T-cell (primary cell): ENCODE results near the gene TXNRD2. TPM values are rescaled to one million over a fixed set of nuclear protein-coding genes. Genes with fewer than 3 reads are reported as not detected.

ENCODE experiments used
- ATAC-seq, 4 experiments: fragments of 200-7000 bp in 3 of 4; fragments of 150-1000 bp in 1 of 4; cut with Tn5 transposase; replicated peaks in 1 of 4; 1 replicate in 3 of 4; 2 replicates in 1 of 4; pipeline ENCODE4 v1.10.0; 2021; ENCODE audit warnings: moderate library complexity in 3 of 4, mild to moderate bottlenecking in 2 of 4, moderate number of reproducible peaks in 1 of 4
- CTCF ChIA-PET, 2 donors: fragments of 300-600 bp; sonication (Branson Sonifier 250); formaldehyde crosslinking; loops; one replicate each; lab custom pipeline; 2022; ENCODE audit warnings: antibody characterized with exemption in 2 of 2; lab: Charles Lee
- POLR2A ChIA-PET, 2 donors: fragments of 300-600 bp; sonication (Branson Sonifier 250); formaldehyde crosslinking; loops; one replicate each; lab custom pipeline; 2022; ENCODE audit warnings: antibody characterized with exemption in 2 of 2; lab: Charles Lee
- DNase-seq, 35 experiments: peaks; one replicate each; pipeline versions ENCODE4 v3.0.0 to v3.0.0-alpha.2; 2013 to 2023
- H3K27ac ChIP-seq: one replicate; pipeline ENCODE4 v1.5.1; 2013; ENCODE audit warnings: low read length
- H3K27me3 ChIP-seq, 2 experiments: replicated peaks in 1 of 2; 1 replicate in 1 of 2; 2 replicates in 1 of 2; pipeline versions ENCODE4 v1.6.1 to v1.7.0; 2013; ENCODE audit warnings: low read length in 1 of 2, mixed read lengths in 1 of 2; ENCODE audit not compliant: control insufficient read depth in 2 of 2, insufficient read depth in 2 of 2; ENCODE audit errors: extremely low read depth in 1 of 2
- H3K36me3 ChIP-seq, 2 donors: 1 replicate in 1 of 2; 2 replicates in 1 of 2; pipeline versions ENCODE4 v1.6.1 to v1.7.0; 2013; ENCODE audit warnings: low read length in 1 of 2; ENCODE audit not compliant: control insufficient read depth in 2 of 2, insufficient read depth in 1 of 2; ENCODE audit errors: extremely low read depth in 1 of 2
- H3K4me1 ChIP-seq, 2 experiments: 1 replicate in 1 of 2; 2 replicates in 1 of 2; pipeline versions ENCODE4 v1.6.1 to v1.7.0; 2013; ENCODE audit warnings: low read length in 2 of 2, mixed read lengths in 1 of 2; ENCODE audit not compliant: insufficient read depth in 2 of 2, control insufficient read depth in 1 of 2; ENCODE audit errors: extremely low read depth in 1 of 2
- H3K4me3 ChIP-seq, 2 donors: 1 replicate in 1 of 2; 2 replicates in 1 of 2; pipeline versions ENCODE4 v1.5.1 to v1.7.0; 2013; ENCODE audit warnings: mild to moderate bottlenecking in 2 of 2, low read length in 1 of 2, moderate library complexity in 1 of 2; ENCODE audit not compliant: control insufficient read depth in 1 of 2; ENCODE audit errors: extremely low read depth in 1 of 2
- H3K9me3 ChIP-seq: 2 replicates; pipeline ENCODE4 v1.7.0; 2013
- H3K27ac Mint-ChIP-seq, 2 donors: one replicate each; pipeline ENCODE4 v1.8.0; 2020 to 2021; ENCODE audit warnings: mild to moderate bottlenecking in 2 of 2, mixed read lengths in 2 of 2
- H3K27me3 Mint-ChIP-seq, 2 donors: one replicate each; pipeline ENCODE4 v1.8.0; 2021 to 2022; ENCODE audit warnings: mixed read lengths in 2 of 2
- H3K36me3 Mint-ChIP-seq: one replicate; pipeline ENCODE4 v1.8.0; 2021; ENCODE audit warnings: mixed read lengths
- H3K4me1 Mint-ChIP-seq, 3 donors: one replicate each; pipeline ENCODE4 v1.8.0; 2020 to 2022; ENCODE audit warnings: mixed read lengths in 3 of 3, mild to moderate bottlenecking in 1 of 3
- H3K4me3 Mint-ChIP-seq, 3 donors: one replicate each; pipeline ENCODE4 v1.8.0; 2020 to 2022; ENCODE audit warnings: mild to moderate bottlenecking in 3 of 3, mixed read lengths in 3 of 3, moderate library complexity in 3 of 3
- H3K9me3 Mint-ChIP-seq, 3 donors: one replicate each; pipeline ENCODE4 v1.8.0; 2020 to 2022; ENCODE audit warnings: mixed read lengths in 3 of 3
- WGBS: methylation state at CpG from one replicate; pipeline ENCODE4 v1.1.5; 2013; ENCODE audit warnings: missing lambda C conversion rate; ENCODE audit not compliant: insufficient coverage; 5-methylcytosine and 5-hydroxymethylcytosine counted together
- total RNA-seq, 35 experiments: library from RNA in 6 of 35; stranded (reverse) in 6 of 35; fragments of 120-200 nt in 1 of 35; gene quantifications; one replicate each; pipeline versions ENCODE4 v1.2.1 to v1.2.4 and lab custom pipeline; 2013 to 2026

The TXNRD2 gene
- total RNA-seq, 5 donors from 2014 or later (not counting 1 experiment from before 2014, with no cell fraction given): 26.5 to 47.4 (median 28.7) TPM

DNA sequence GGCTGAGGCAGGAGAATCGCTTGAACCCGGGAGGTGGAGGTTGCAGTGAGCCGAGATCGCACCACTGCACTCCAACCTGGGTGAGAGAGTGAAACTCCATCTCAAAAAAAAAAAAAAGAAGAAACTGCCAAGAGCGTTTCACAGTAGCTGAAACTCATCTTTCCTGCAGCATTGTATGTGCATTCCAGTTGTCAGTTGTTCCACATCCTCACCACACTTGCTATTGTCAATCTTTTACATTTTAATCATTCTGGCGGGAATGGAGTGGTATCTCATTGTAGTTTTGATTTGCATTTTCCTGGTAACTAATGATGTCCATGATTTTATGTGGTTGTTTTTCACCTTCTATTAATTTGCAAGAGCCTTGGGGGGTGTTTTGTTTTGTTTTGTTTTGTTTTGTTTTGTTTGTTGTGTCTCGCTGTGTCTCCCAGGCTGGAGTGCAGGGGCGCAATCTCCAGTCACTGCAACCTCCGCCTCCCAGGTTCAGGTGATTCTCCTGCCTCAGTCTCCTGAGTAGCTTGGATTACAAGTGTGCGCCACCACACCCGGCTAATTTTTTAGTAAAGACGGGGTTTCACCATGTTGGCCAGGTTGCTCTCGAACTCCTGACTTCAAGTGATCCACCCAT lies 78.9 kb downstream of the TXNRD2 start:
- H3K9me3 ChIP-seq: no peaks in the 10 kb centered on the region
- H3K4me1 ChIP-seq: no peaks in the 10 kb centered on the region
- ATAC-seq: no peak
- Mint-ChIP-seq H3K4me3 (no peak overlapping the region), H3K9me3 (no peaks in the 10 kb centered on the region), H3K4me1 (peaks cover 12 to 19% (median 13%) of the 10 kb centered on the region in 3 donors), H3K27ac (no peak overlapping the region), H3K27me3 (no peaks in the 10 kb centered on the region), H3K36me3 (no peaks in the 10 kb centered on the region)
- no peak overlapping the region for H3K4me3 ChIP-seq
- no peaks in the 10 kb centered on the region for H3K36me3 ChIP-seq
- no peak for DNase-seq
- no peak overlapping the region for H3K27ac ChIP-seq
- ChIA-PET POLR2A (no interaction called here), CTCF (no interaction called here)
- WGBS: 96% methylated on average over 3 of the region's 13 CpGs
- H3K27me3 ChIP-seq: no peaks in the 10 kb centered on the region

DNA sequence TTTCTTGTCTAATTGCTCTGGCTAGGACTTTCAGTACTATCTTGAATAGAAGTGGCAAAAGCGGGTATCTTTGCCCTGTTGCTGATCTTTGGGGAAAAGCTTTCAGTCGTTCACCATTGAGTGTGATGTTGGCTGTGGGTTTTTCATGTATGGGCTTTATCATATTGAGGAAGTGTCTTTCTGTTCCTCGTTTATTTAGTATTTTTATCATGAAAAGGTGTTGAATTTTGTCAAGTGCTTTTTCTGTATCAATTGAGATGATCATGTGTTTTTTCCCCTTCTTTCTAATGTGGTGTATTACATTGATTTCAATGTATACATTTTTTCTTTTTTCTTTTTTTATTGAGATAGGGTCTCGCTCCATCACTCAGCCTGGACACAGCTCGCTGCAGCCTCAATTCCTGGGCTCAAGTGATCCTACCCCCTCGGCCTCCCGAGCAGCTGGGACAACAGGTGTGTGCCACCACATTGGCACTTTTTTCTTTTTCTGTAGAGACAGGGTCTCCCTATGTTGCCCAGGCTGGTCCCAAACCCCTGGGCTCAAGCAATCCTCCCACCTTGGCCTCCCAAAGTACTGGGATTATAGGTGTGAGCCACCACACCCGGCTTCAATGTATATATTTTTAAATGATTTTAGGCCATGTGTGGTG lies 81.6 kb downstream of the TXNRD2 start:
- ChIA-PET POLR2A (no interaction called here), CTCF (interaction anchor here in 1 of 2 donors (0.7 kb wide), 1 partner anchor 54 kb away, joined by 4 read pairs; no protein-coding TSS in a partner anchor)
- Mint-ChIP-seq H3K27me3 (no peaks in the 10 kb centered on the region), H3K4me3 (no peak overlapping the region), H3K4me1 (peaks cover 25 to 33% (median 29%) of the 10 kb centered on the region in 3 donors), H3K36me3 (no peaks in the 10 kb centered on the region), H3K9me3 (no peaks in the 10 kb centered on the region), H3K27ac (peak overlapping the region; percentile 69 to 71)
- Histone ChIP-seq H3K27me3 (no peaks in the 10 kb centered on the region), H3K4me3 (no peak overlapping the region), H3K4me1 (peaks cover 4 to 18% of the 10 kb centered on the region in 2 experiments), H3K9me3 (no peaks in the 10 kb centered on the region), H3K27ac (no peak overlapping the region), H3K36me3 (no peaks in the 10 kb centered on the region)
- ATAC-seq (no peak), DNase-seq (no peak)
- 100% methylated on average over 3 of the region's 8 CpGs for WGBS

DNA sequence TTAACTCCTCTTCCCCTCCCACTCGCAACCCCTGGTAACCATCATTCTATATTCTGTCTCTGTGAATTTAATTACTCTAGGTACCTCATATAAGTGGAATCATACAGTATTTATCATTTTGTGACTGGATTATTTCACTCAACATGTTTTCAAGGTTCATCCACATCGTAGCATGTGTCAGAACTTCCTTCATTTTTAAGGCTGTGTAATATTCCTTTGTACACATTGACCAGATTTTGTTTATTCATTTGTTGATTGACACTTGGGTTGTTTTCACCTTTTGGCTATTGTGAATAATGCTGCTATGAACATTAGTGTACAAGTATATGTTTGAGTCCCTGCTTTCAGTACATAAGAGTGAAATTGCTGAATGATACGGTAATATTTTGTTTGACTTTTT lies 84.2 kb downstream of the TXNRD2 start:
- ATAC-seq (no peak), DNase-seq (no peak)
- Histone ChIP-seq H3K27ac (no peak overlapping the region), H3K27me3 (no peaks in the 10 kb centered on the region), H3K9me3 (no peaks in the 10 kb centered on the region), H3K4me1 (peaks cover 4 to 39% of the 10 kb centered on the region in 2 experiments), H3K4me3 (no peak overlapping the region), H3K36me3 (peaks cover 0 to 2% of the 10 kb centered on the region in 2 donors)
- no peak overlapping the region for H3K4me3 Mint-ChIP-seq
- no CpG with 5 or more reads among the region's 3 CpGs for WGBS
- ChIA-PET CTCF (no interaction called here), POLR2A (no interaction called here)
- peak overlapping the region; percentile 61 to 93 for H3K27ac Mint-ChIP-seq
- peaks cover 42 to 51% (median 44%) of the 10 kb centered on the region in 3 donors for H3K4me1 Mint-ChIP-seq
- H3K9me3 Mint-ChIP-seq: no peaks in the 10 kb centered on the region
- no peaks in the 10 kb centered on the region for H3K27me3 Mint-ChIP-seq
- no peaks in the 10 kb centered on the region for H3K36me3 Mint-ChIP-seq

DNA sequence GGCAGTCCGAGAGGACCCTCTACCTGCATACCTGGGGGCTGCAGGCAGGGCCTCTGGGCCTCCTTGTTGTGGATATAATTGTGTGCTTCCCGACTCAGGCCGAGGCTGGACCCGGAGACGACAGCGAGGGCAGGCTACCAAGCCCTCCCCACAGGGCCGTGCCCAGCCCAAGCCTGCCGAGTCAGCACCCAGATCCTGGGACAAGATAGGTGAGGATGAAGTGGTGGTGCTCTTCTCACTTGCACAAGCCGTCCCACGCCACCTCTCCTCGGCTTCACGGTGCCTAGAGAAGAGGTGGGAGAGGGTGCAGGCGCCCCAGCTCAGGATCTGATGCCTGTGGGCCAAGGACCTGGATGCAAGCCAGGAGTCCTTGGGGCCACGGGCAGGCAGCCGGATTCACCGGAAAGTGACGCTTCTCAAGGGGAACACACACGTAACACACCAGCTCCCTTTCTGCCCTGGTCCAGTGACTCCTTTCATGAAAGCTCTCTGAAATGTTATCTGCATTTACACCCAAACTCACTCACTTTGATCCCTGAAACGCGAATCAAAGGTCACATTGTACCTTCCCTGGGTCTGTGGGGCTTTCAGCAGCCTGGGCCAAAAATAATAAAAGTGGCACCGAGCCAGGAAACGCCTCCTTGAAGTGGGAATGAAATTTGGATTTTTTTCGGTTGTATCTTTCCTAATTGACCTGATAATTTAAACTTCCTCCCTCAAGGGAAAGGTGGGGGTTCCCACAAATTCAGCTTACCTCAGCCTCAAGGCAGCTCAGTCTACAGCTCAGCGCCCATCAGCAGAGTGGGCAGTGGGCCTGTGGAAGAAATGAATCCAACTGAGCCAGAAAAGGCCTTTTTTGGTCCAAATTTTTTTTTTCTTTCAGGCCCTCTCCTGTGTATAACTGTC lies 85.9 kb downstream of the TXNRD2 start:
- peak overlapping the region; percentile 93 to 99 for H3K4me3 ChIP-seq
- DNase-seq (peak in 16 of 35 experiments; percentile 13 to 69 (median 23)), ATAC-seq (peak; percentile 18 to 30 (median 24))
- no peaks in the 10 kb centered on the region for H3K9me3 Mint-ChIP-seq
- H3K27me3 ChIP-seq: no peaks in the 10 kb centered on the region
- no peaks in the 10 kb centered on the region for H3K27me3 Mint-ChIP-seq
- H3K27ac ChIP-seq: peak overlapping the region; percentile 77
- H3K9me3 ChIP-seq: no peaks in the 10 kb centered on the region
- peak overlapping the region; percentile 93 for H3K27ac Mint-ChIP-seq
- POLR2A ChIA-PET: no interaction called here
- WGBS: 3% methylated on average over 14 of the region's 24 CpGs
- CTCF ChIA-PET: interaction anchor here in 1 of 2 donors (1.3 to 1.5 kb wide), 2 partner anchors 11 to 36 kb away, joined by 3 to 9 read pairs; no protein-coding TSS in a partner anchor
- peaks cover 46 to 61% (median 52%) of the 10 kb centered on the region in 3 donors for H3K4me1 Mint-ChIP-seq
- H3K4me3 Mint-ChIP-seq: peak overlapping the region; percentile 90 to 98 (median 91)
- peaks cover 5% of the 10 kb centered on the region for H3K36me3 Mint-ChIP-seq
- H3K4me1 ChIP-seq: peaks cover 4 to 55% of the 10 kb centered on the region in 2 experiments
- H3K36me3 ChIP-seq: peaks cover 6 to 18% of the 10 kb centered on the region in 2 donors

DNA sequence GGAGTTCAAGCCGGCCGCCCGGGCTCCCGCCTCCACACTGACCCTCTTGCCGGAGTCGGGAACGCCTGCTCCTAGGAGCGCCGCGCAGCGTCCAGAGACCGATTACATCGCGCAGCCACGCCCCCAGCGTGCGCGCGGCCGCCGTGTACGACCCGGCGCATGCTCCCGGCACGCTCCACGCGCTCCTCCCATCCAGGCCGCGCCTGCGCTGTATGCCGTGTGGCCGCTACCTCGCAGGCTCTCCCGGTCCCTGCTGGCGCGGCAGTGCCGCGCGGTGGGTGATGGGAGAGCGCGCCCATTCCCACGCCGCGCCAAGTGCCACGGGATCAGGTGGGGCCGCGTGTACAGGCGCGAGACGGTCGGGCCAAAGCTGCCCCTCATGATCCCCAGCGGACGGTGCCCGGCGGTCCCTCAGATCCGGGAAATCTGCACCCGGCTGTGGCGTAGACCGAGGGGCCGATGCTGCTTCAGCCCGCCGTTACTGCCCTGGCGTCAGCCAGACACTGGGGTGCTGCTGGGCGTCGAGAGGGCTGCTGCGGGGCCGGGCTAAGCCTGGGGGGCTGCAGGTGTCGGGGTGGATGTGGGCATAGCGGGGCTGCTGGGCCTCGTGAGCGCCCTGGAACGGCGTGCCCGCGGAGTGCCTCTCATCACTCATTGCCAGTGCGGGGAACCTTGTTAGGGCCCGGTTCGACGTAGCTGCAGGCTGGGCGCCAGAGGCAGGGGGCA lies 86.7 kb downstream of the TXNRD2 start, which contains the start of the genes GNB1L and RTL10:
GNB1L (minus strand) TSS at position 97 of the 726 bp plus-strand sequence. CDS start 33,519 bp downstream, outside the sequence.
RTL10 (minus strand) TSS at position 97 of the 726 bp plus-strand sequence. CDS start 2,613 bp downstream, outside the sequence.
- Histone ChIP-seq H3K27ac (peak within 1 kb of the TSS; percentile 77), H3K36me3 (peaks cover 12 to 26% of the 10 kb centered on the region in 2 donors), H3K4me1 (peaks cover 4 to 60% of the 10 kb centered on the region in 2 experiments), H3K9me3 (no peaks in the 10 kb centered on the region), H3K4me3 (peak within 1 kb of the TSS; percentile 93 to 99), H3K27me3 (no peaks in the 10 kb centered on the region)
- DNase-seq (peak; percentile 88 to 99 (median 93)), ATAC-seq (peak; percentile 90 to 93 (median 90))
- Mint-ChIP-seq H3K4me1 (peaks cover 50 to 69% (median 59%) of the 10 kb centered on the region in 3 donors), H3K4me3 (peak within 1 kb of the TSS; percentile 90 to 98 (median 91)), H3K27me3 (no peaks in the 10 kb centered on the region), H3K27ac (peak within 1 kb of the TSS; percentile 93), H3K9me3 (no peaks in the 10 kb centered on the region), H3K36me3 (peaks cover 10% of the 10 kb centered on the region)
- under 1% methylated on average over 80 of the region's 81 CpGs for WGBS
- ChIA-PET CTCF (interaction anchor here in 1 of 2 donors (1.3 to 1.5 kb wide), 2 partner anchors 12 to 37 kb away, joined by 3 to 9 read pairs; no protein-coding TSS in a partner anchor), POLR2A (no interaction called here)
